Epithelial cell of esophagus (primary cell): Measurements from ENCODE around the gene TM9SF4.
"Not testable (repeated sequence)": the region's sequence is repeated elsewhere in the genome, so short reads cannot be mapped to it uniquely, and the experiment has no call there.

Source experiments
- DNase-seq: peaks from one replicate; pipeline ENCODE4 v3.0.0; 2010; ENCODE audit warnings: low read depth
- H3K4me3 ChIP-seq: 2 replicates; pipeline ENCODE4 v1.5.1; 2011; ENCODE audit warnings: mild to moderate bottlenecking, low read length, control low read depth
- TF ChIP-seq, protein P1 (sequence below): IDR thresholded peaks from 2 replicates; pipeline ENCODE4 v1.5.1; 2011; ENCODE audit warnings: low read depth, mild to moderate bottlenecking, low read length, control low read depth, inconsistent platforms; ENCODE audit not compliant: insufficient read depth; ENCODE audit errors: missing control alignments

TM9SF4 gene

DNA sequence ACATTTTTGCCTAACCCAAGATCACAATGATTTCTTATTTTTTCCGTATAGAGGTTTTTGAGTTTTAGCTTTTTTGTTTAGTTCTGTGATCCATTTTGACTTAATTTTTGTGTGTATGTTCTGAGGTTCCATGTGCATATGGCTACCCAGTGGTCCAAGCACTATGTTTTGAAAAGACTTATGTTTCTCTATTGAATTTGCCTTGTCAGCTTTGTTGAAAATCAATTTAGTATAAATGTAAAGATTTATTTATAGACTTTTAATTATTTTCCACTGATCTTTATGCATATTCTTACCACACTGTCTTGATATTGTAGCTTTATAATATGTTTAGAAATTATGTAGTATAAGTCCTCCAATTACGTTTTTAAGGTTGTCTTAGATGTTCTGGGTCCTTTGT, 10.2 kb downstream of the TM9SF4 start:
- DNase-seq, result no peak
- no peak overlapping the region for H3K4me3 ChIP-seq
- TF ChIP-seq, protein P1, sequence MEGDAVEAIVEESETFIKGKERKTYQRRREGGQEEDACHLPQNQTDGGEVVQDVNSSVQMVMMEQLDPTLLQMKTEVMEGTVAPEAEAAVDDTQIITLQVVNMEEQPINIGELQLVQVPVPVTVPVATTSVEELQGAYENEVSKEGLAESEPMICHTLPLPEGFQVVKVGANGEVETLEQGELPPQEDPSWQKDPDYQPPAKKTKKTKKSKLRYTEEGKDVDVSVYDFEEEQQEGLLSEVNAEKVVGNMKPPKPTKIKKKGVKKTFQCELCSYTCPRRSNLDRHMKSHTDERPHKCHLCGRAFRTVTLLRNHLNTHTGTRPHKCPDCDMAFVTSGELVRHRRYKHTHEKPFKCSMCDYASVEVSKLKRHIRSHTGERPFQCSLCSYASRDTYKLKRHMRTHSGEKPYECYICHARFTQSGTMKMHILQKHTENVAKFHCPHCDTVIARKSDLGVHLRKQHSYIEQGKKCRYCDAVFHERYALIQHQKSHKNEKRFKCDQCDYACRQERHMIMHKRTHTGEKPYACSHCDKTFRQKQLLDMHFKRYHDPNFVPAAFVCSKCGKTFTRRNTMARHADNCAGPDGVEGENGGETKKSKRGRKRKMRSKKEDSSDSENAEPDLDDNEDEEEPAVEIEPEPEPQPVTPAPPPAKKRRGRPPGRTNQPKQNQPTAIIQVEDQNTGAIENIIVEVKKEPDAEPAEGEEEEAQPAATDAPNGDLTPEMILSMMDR, result no peak

DNA sequence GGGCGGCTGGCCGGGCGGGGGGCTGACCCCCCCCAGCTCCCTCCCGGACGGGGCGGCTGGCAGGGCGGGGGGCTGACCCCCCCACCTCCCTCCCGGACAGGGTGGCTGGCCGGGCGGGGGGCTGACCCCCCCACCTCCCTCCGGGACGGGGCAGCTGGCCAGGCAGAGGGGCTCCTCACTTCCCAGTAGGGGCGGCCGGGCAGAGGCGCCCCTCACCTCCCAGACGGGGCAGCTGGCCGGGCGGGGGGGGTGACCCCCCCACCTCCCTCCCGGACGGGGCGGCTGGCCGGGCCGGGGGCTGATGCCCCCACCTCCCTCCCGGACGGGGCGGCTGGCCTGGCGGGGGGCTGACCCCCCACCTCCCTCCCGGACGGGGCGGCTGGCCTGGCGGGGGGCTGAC, 12.4 kb downstream of the TM9SF4 start:
- not testable (repeated sequence) for H3K4me3 ChIP-seq, DNase-seq

DNA sequence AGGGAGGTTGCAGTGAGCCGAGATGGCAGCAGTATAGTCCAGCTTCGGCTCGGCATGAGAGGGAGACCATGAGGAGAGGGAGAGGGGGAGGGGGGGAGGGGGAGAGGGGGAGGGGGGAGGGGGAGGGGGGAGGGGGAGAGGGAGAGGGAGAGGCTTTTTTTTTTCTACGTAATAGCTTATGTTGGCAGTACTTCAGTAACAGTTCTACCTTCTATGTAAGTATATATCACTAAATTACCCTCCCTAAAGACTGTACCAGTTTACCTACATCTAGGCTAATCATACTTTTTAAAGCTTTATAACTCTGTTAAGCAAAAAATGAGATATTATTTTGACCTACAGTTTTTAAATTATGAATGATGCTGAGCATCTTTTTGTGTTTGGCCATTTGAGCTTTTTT, 13.6 kb downstream of the TM9SF4 start:
- TF ChIP-seq, protein P1, result no peak
- H3K4me3 ChIP-seq, result no peak overlapping the region
- no peak for DNase-seq

DNA sequence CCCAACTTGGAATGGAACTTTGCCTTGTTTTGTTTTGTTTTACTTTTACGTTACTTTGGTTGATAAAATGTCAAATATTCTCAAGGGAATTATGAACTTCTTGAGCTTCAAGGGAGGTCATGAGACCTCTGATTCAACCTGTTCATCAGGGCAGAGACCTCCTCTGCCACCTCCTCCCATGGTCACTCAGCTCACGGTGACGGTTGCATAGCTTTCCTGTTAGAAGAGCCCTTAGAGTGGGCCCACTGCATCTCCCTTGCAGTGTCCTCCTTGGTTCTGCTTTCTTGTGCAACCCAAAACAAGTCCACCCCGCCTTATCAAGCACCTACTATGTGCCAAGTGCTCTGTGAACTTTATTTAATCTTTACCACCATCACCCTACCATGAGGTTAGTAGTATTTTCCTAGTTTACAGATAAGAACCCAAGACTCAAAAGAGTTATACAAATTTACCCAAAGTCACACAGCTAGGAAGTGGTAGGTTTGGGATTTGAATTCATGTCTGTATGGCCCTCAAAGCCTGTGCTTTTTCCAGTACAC, 15.5 kb downstream of the TM9SF4 start:
- no peak for DNase-seq
- no peak overlapping the region for H3K4me3 ChIP-seq
- TF ChIP-seq, protein P1, result no peak

DNA sequence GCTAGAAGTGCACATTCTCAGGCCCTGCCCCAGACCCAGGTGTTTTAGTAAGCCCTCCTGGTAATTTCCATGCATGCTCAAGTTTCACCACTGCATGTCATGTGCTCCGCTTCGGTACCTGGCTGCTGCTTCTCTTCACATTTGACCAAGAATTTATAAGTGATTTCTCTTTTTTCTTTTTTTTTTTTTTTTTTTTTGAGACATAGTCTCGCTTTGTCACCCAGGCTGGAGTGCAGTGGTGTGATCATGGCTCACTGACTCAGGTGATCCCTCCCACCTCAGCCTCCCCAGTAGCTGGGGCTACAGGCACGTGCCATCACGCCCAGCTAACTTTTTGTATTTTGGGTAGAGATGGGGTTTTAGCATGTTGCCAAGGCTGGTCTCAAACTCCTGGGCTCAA, 16.0 kb downstream of the TM9SF4 start:
- no peak overlapping the region for H3K4me3 ChIP-seq
- DNase-seq, result no peak
- TF ChIP-seq, protein P1, result no peak

DNA sequence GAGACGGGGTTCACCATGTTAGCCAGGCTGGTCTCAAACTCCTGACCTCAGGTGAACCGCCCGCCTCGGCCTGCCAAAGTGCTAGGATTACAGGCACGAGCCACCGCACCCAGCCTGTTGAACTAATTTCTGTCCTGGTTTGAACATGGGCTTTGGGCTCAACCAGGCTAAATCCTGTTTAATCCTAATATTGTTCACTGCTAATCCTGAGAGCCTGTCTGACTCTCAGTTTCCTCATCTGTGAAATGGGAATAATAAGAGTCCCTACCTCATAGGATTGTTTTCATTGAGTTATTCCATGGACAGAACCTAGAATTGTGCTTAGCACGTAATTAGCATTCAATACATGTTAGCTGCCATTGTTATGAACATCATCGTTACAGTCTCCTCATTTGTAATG, 17.4 kb downstream of the TM9SF4 start:
- TF ChIP-seq, protein P1, result no peak
- no peak for DNase-seq
- no peak overlapping the region for H3K4me3 ChIP-seq

DNA sequence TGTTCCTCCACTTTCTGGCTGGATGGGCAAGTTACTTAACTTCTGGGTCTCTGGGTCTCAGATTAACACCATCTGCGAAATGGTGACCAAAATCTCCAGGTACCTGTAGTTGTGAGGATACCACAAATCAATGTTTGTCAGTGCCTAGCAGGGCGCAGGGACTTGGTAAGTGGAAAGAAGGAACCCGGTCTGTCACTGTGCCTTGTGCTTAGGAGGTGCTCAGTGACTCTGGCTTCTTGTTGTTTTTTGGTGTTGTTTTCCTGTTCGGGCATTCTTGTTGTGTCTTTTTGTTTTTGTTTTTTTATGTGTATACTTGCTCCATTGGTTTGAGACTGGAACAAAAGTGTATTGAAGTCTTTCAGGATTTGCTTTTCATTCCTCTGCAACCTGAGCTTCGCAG, 17.8 kb downstream of the TM9SF4 start:
- no peak for DNase-seq
- TF ChIP-seq, protein P1, result no peak
- H3K4me3 ChIP-seq, result no peak overlapping the region
